HG03558 (cell line): ENCODE measurements around the gene SLC38A7.
"Not testable (repeated sequence)": the region's sequence is repeated elsewhere in the genome, so short reads cannot be mapped to it uniquely, and the experiment has no call there.

Source experiments
- ATAC-seq: cut with Tn5 transposase; IDR thresholded peaks from one replicate; pipeline ENCODE4 v1.9.1; 2021; ENCODE audit warnings: moderate number of reproducible peaks; ENCODE audit not compliant: unreplicated experiment; ENCODE audit errors: extremely low read depth

SLC38A7 gene

GRCh38 chr16:58679763-58680162, 4.8 kb downstream of the SLC38A7 start:
- no peak for ATAC-seq

DNA sequence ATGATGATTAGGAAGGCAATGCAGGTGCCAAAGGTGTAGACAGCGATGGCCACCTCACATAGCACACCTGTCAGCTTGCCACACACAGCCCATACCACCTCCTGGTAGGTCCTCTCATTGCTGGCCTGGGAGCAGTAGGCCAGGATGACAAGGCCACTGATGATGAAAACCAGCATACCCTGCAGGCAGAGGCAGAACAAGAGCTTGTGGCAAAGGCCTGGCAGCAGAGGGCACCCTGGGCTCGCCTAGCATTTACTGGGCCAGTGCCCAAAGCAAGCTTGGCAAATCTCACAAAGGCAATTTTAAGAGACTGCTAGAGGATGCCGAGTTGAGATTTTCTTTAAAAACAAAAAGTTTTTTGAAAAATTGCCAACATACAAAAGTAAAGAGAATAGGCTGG, 5.9 kb downstream of the SLC38A7 start:
- ATAC-seq: no peak

DNA sequence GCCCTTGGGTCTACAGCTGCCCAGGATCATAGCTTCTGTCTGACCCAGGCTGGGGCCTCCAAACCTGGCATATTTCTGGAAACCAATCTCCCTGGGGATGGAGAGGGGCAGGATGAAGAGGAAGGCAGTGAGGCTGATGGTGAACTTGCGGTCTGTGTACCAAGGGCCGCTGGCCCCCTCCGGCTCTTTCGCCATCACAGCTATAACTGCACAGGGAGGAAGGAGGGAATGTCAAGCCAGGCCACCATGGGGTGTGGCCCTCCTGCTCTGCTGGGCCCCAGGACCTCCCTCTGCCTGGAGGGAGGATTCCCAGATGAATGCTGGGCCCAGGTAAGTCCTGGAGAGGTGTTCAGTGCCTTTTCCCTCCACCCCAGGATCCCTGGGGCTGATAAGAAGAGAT, 6.3 kb downstream of the SLC38A7 start:
- ATAC-seq: no peak

- no peak for ATAC-seq
Observed at GRCh38 chr16:58670946-58671583, 13.5 kb downstream of the SLC38A7 start.

DNA sequence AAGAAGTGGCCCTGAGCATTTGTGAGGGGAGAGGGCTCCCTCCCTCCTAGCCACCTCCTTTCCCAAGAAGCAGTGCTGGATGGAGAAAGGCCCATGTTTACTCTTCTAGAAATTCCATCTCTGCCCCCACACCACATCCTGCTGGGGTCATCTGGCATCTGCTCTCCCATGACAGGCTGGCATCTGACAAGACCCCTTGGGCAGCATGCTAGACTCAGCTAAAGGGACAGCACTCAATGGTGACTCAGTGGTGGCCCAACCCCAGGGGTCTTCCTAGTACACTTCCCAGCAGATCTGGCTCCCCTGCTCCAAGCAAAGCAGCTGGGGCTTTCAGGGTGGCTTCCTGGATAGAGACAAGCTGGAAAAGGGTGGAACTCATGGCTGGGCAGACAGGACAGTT, 14.4 kb downstream of the SLC38A7 start:
- ATAC-seq: no peak

DNA sequence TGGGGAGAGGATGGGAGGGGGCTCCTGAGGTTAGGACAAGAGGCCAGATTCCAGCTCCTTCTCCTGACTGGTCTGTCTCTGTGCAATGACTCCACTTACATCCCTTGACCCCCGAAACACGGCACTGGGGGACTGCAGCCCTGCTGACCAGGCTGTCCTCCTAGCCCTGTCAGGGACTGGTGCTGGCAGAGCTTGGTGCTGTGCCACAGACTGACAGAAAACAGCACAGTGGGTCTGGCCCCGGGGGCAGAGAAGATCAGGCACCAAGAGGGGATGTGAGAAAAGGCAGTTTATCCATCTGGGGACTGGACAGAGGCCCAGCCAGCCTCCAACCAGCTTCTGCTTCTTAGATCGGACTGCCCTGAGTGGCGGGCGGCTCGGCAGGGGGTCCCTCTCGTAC, 19.4 kb downstream of the SLC38A7 start:
- no peak for ATAC-seq

GRCh38 chr16:58661199-58661830, 23.3 kb downstream of the SLC38A7 start:
- peak; percentile 59 for ATAC-seq

DNA sequence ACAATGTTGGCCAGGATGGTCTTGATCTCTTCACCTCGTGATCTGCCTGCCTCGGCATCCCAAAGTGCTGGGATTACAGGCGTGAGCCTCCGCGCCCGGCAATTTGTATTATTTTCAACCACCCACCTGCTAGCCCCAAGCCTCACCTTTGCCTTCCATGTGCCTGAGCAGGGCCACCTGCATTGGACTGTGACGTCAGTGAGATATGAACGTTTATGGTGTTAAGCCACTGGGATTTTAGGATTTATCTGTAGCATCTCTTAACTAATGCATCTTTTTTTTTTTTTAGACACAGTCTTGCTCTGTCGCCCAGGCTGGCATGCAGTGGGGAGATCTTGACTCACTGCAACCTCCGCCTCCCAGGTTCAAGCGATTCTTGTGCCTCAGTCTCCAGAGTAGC, 24.7 kb downstream of the SLC38A7 start:
- not testable (repeated sequence) for ATAC-seq

DNA sequence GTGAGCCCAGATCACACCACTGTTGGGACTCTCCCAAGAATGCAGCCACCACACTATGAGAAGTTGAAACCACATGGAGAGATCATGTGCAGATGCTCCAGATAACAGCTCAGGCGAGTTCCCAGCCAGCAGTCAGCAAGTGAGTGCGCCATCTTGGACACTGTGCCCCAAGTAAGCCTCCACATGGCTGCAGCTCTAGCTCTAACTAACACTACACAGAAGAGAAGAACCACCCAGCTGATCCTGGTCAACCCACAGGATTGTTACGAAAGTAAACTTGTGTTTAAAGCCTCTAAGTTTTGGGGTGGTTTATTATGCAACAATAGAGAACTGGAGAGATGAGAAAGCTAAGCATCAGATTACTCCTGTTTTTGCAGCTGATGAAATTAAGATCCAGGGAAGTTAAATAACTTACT, 25.8 kb downstream of the SLC38A7 start:
- no peak for ATAC-seq

- ATAC-seq: no peak
Observed at GRCh38 chr16:58656899-58657298, 27.7 kb downstream of the SLC38A7 start.

DNA sequence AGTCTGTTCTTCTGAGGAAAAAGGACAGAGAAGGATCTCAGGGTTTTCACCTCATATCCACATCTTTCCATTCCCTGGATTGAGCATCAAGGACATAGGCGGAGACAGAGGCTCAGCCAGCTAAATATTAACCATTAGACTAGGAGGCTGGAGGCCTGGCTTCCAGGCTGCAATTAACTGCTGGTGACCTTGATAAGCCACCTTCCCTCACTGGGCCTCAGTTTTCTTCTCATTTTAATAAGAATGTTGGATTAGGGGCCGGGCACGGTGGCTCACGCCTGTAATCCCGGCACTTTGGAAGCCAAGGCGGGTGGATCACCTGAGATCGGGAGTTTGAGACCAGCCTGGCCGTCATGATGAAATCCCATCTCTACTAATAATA, 29.4 kb downstream of the SLC38A7 start:
- no peak for ATAC-seq

- no peak for ATAC-seq
Observed at GRCh38 chr16:58654560-58655214, 29.9 kb downstream of the SLC38A7 start.

GRCh38 chr16:58652741-58653140, 31.8 kb downstream of the SLC38A7 start:
- no peak for ATAC-seq

DNA sequence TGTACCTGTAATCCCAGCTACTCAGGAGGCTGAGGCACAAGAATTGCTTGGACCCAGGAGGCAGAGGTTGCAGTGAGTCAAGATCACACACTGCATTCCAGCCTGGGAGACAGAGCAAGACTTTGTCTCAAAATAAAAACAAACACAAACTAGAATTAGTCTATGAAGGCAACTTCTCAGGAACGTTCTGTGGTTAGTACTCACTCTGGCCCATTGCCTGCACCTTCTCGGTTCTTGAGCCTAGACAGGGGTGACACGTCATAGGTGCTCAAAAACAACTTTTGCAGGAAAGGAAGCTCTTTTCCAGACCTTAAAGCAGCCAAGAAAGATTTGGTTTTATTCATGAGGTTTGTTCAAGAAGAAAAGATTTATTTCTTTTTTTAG, 32.6 kb downstream of the SLC38A7 start:
- ATAC-seq: no peak

GRCh38 chr16:58649707-58650106, 34.9 kb downstream of the SLC38A7 start:
- no peak for ATAC-seq

GRCh38 chr16:58647107-58647506, 37.5 kb downstream of the SLC38A7 start:
- no peak for ATAC-seq

GRCh38 chr16:58644765-58645487, 39.6 kb downstream of the SLC38A7 start:
- ATAC-seq: no peak

DNA sequence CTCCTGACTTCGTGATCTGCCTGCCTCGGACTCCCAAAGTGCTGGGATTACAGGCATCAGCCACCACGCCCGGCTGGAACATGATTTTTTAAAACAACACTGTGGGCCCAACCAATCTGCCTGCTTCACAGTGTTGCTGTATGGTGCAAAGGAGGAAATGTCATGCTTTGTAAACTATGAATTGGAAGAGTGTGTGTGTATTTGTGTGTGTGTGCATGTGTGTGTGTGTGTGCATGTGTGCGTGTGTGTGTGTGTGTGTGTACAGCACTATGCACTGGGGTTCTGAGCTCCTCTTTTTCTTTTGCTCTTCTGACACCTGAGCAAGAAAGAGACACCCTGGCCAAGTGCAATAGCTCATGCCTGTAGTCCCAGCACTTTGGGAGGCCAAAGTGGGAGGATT, 40.5 kb downstream of the SLC38A7 start:
- no peak for ATAC-seq

- ATAC-seq: no peak
Observed at GRCh38 chr16:58640949-58641348, 43.6 kb downstream of the SLC38A7 start.

DNA sequence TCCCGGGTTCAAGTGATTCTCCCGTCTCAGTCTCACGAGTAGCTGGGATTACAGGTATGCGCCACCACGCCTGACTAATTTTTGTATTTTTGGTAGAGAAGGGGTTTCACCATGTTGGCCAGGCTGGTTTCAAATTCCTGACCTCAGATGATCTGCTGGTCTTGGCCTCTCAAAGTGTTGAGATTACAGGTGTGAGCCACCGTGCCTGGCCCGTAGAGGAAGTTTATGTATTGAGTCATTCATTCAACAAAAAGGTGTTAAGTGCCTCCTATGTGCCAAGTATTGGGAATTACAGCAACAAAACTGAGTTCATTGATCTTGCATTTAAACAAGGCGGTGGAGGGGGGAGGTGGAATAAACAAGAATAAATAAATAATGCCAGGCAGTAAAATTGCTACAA, 44.7 kb downstream of the SLC38A7 start:
- ATAC-seq: no peak

DNA sequence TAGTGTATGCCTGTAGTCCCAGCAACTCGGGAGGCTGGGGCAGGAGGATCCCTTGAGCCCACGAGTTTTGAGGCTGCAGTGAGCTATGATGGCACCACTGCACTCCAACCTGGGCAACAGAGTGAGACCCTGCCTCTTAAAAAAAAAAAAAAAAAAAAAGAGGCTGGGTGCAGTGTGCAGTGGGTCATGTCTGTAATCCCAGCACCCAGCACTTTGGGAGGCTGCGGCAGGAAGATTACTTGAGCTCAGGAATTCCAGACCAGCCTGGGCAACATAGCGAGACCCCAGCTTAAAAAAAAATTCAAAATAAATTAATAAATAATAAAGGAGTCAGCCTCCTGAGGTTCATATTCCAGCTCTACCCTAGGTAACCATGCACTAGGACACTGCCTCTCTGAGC, 45.3 kb downstream of the SLC38A7 start:
- no peak for ATAC-seq
